Transverse colon (tissue), 4 donors: ENCODE data around the gene PELI3. TPM values are rescaled to one million over a fixed set of nuclear protein-coding genes. Genes with fewer than 3 reads are reported as not detected.
A peak's percentile ranks its signal among the peaks of the same experiment; 100 is the strongest.

Source experiments
- DNase-seq: peaks from one replicate; pipeline ENCODE4 v3.0.0-alpha.2; 2019
- H3K27ac ChIP-seq, 4 donors: fragments of 200-600 bp; sonication (generic); 2 replicates each; pipeline ENCODE4 v1.5.1; 2016 to 2018; ENCODE audit warnings: inconsistent platforms in 4 of 4
- H3K27me3 ChIP-seq: fragments of 200-600 bp; sonication (generic); 2 replicates; pipeline ENCODE4 v1.5.1; 2017; ENCODE audit warnings: inconsistent platforms
- H3K36me3 ChIP-seq, 4 donors: fragments of 200-600 bp; sonication (generic); 2 replicates each; pipeline ENCODE4 v1.5.1; 2017 to 2019; ENCODE audit warnings: inconsistent platforms in 4 of 4
- H3K4me1 ChIP-seq, 4 donors: fragments of 200-600 bp; sonication (generic); 2 replicates each; pipeline ENCODE4 v1.5.1; 2017 to 2020; ENCODE audit warnings: inconsistent platforms in 4 of 4
- H3K4me3 ChIP-seq, 4 donors: fragments of 200-600 bp; sonication (generic); 1 replicate in 1 of 4; 2 replicates in 3 of 4; pipeline versions ENCODE4 v1.5.1 to v1.6.1; 2017 to 2019; ENCODE audit warnings: inconsistent platforms in 4 of 4
- H3K9me3 ChIP-seq, 2 donors: fragments of 200-600 bp; sonication (generic); 2 replicates each; pipeline ENCODE4 v1.5.1; 2017 to 2019; ENCODE audit warnings: inconsistent platforms in 2 of 2
- CTCF ChIP-seq, 5 experiments: fragments of 200-600 bp in 3 of 5; fragments of 450-650 bp in 2 of 5; sonication (generic) in 3 of 5; IDR thresholded peaks; 1 replicate in 2 of 5; 2 replicates in 3 of 5; pipeline ENCODE4 v1.5.1; 2016 to 2017; ENCODE audit warnings: antibody characterized with exemption in 5 of 5, inconsistent platforms in 3 of 5, mild to moderate bottlenecking in 2 of 5, moderate library complexity in 1 of 5
- EP300 ChIP-seq: sonication (generic); formaldehyde crosslinking; IDR thresholded peaks from one replicate; pipeline ENCODE4 v1.6.1; 2017; ENCODE audit warnings: antibody characterized with exemption, low read depth
- POLR2A ChIP-seq: fragments of 450-650 bp; IDR thresholded peaks from one replicate; pipeline ENCODE4 v1.6.1; 2016; ENCODE audit warnings: antibody characterized with exemption, mild to moderate bottlenecking, moderate library complexity
- POLR2AphosphoS5 ChIP-seq, 3 donors: sonication (generic); formaldehyde crosslinking; IDR thresholded peaks; one replicate each; pipeline ENCODE4 v1.6.1; 2016; ENCODE audit warnings: antibody characterized with exemption in 3 of 3
- WGBS, 2 donors: methylation state at CpG; one replicate each; pipeline ENCODE4 v1.1.5; 2018; ENCODE audit warnings: low coverage in 1 of 2; 5-methylcytosine and 5-hydroxymethylcytosine counted together
- in situ Hi-C, 4 donors: fragments of 200-750 bp; cut with MboI; loops; one replicate each; pipeline versions ENCODE4 v1.15.0 to v1.15.1; 2017; ENCODE audit warnings: low sequenced_read_pairs in 3 of 4, low pct_ligation_motif_present in 1 of 4, low pct_unique_long_range_greater_than_20kb in 1 of 4
- intact Hi-C: fragments of 100-400 bp; cut with DNase I; formaldehyde crosslinking; loops from one replicate; pipeline ENCODE4 v1.15.1; 2023; ENCODE audit warnings: low total_unique reads
- total RNA-seq, 4 donors: library from RNA; depleted of rRNA; stranded (reverse); fragments of >200 nt; gene quantifications; one replicate each; pipeline ENCODE4 v1.1.0, GENCODE V29; 2016

Gene PELI3
- total RNA-seq, 4 donors from 2014 or later = 1.2 to 14.2 (median 7.8) TPM

GRCh38 chr11:66418986-66419308 lies 47.8 kb upstream of the PELI3 start:
- Histone ChIP-seq H3K9me3 (no peaks in the 10 kb centered on the region), H3K4me3 (no peak overlapping the region), H3K4me1 (peaks cover 0 to 35% (median 3%) of the 10 kb centered on the region in 4 donors), H3K36me3 (no peaks in the 10 kb centered on the region), H3K27ac (no peak overlapping the region), H3K27me3 (peaks cover 28% of the 10 kb centered on the region)
- TF ChIP-seq CTCF (IDR thresholded peaks at IDR 0.05) (no peak), POLR2A (no peak), POLR2AphosphoS5 (IDR thresholded peaks at IDR 0.05) (no peak), EP300 (no peak)
- 76 to 93% methylated on average over 2 to 3 of the region's 3 CpGs for WGBS, 2 donors
- in situ Hi-C loops = loop anchor here in 1 of 4 donors (25.0 kb wide), 1 partner anchor 418 kb away; the partner anchor contains the start of gene RCE1
- intact Hi-C loops = no loop called here
- DNase-seq = no peak

GRCh38 chr11:66419825-66420224 lies 46.9 kb upstream of the PELI3 start:
- H3K9me3 ChIP-seq = no peaks in the 10 kb centered on the region
- no peak overlapping the region for H3K4me3 ChIP-seq
- peaks cover 19% of the 10 kb centered on the region for H3K27me3 ChIP-seq
- peaks cover 0 to 35% (median 3%) of the 10 kb centered on the region in 4 donors for H3K4me1 ChIP-seq
- no peak for TF ChIP-seq CTCF (IDR thresholded peaks at IDR 0.05)
- no peak for TF ChIP-seq POLR2AphosphoS5 (IDR thresholded peaks at IDR 0.05)
- TF ChIP-seq EP300 = no peak
- in situ Hi-C loops (loop anchor here in 2 of 4 donors (10.0 to 25.0 kb wide), 2 partner anchors 265 to 417 kb away; partner anchors contain the start of gene RCE1 (in 1 of the 2)), intact Hi-C loops (no loop called here)
- WGBS, 2 donors = 20 to 43% methylated on average over 1 to 9 of the region's 30 CpGs
- no peak for DNase-seq
- H3K27ac ChIP-seq = no peak overlapping the region
- H3K36me3 ChIP-seq = no peaks in the 10 kb centered on the region

GRCh38 chr11:66420671-66421476 lies 45.8 kb upstream of the PELI3 start, which contains the start of gene NPAS4:
NPAS4 (plus strand) TSS chr11:66421035; CDS start chr11:66421180, 145 bp downstream.
- no peak within 1 kb of the TSS for H3K4me3 ChIP-seq

More at GRCh38 chr11:66420671-66421476, 45.8 kb upstream of the PELI3 start, which contains the start of gene NPAS4:
- H3K9me3 ChIP-seq = no peaks in the 10 kb centered on the region
- DNase-seq = no peak
- intact Hi-C loops (no loop called here), in situ Hi-C loops (loop anchor here in 2 of 4 donors (10.0 to 25.0 kb wide), 2 partner anchors 264 to 416 kb away; partner anchors contain the start of gene RCE1 (in 1 of the 2))
- WGBS, 2 donors = 36% methylated on average over 71 of the region's 71 CpGs; no CpG with 5 or more reads in 1 of the 2 donors
- H3K27me3 ChIP-seq = peaks cover 17% of the 10 kb centered on the region
- TF ChIP-seq POLR2A (no peak), EP300 (no peak), CTCF (IDR thresholded peaks at IDR 0.05) (no peak), POLR2AphosphoS5 (IDR thresholded peaks at IDR 0.05) (no peak)
- peak within 1 kb of the TSS in 2 of 4 donors; percentile 16 to 40 for H3K27ac ChIP-seq
- H3K4me1 ChIP-seq = peaks cover 0 to 35% (median 3%) of the 10 kb centered on the region in 4 donors
- no peaks in the 10 kb centered on the region for H3K36me3 ChIP-seq
